GM19397 (cell line): ENCODE measurements around the gene PTTG1IP.

ENCODE experiments used
- ATAC-seq: cut with Tn5 transposase; IDR thresholded peaks from one replicate; pipeline ENCODE4 v1.9.1; 2021; ENCODE audit warnings: mild to moderate bottlenecking, moderate library complexity; ENCODE audit not compliant: unreplicated experiment

The PTTG1IP gene

GRCh38 chr21:44909719-44910118 is 36.2 kb upstream of the PTTG1IP start:
- no peak for ATAC-seq

- ATAC-seq, result no peak
Measured at GRCh38 chr21:44908908-44909307, 35.4 kb upstream of the PTTG1IP start.

GRCh38 chr21:44907966-44908895 is 34.7 kb upstream of the PTTG1IP start:
- ATAC-seq, result no peak

GRCh38 chr21:44907225-44907965 is 33.9 kb upstream of the PTTG1IP start:
- ATAC-seq, result no peak

- no peak for ATAC-seq
Measured at GRCh38 chr21:44905728-44906090, 32.2 kb upstream of the PTTG1IP start.

GRCh38 chr21:44905016-44905727 is 31.7 kb upstream of the PTTG1IP start:
- no peak for ATAC-seq

GRCh38 chr21:44904141-44904923 is 30.8 kb upstream of the PTTG1IP start:
- ATAC-seq, result no peak

- ATAC-seq, result no peak
Measured at GRCh38 chr21:44903689-44904088, 30.2 kb upstream of the PTTG1IP start.

- ATAC-seq, result no peak
Measured at GRCh38 chr21:44903050-44903685, 29.7 kb upstream of the PTTG1IP start.

- ATAC-seq, result no peak
Measured at GRCh38 chr21:44902268-44903049, 29.0 kb upstream of the PTTG1IP start.

- ATAC-seq, result no peak
Measured at GRCh38 chr21:44901391-44902074, 28.0 kb upstream of the PTTG1IP start.

GRCh38 chr21:44900559-44901251 is 27.2 kb upstream of the PTTG1IP start:
- no peak for ATAC-seq

- no peak for ATAC-seq
Measured at GRCh38 chr21:44899768-44900558, 26.5 kb upstream of the PTTG1IP start.

GRCh38 chr21:44898851-44899767 is 25.6 kb upstream of the PTTG1IP start:
- no peak for ATAC-seq

- no peak for ATAC-seq
Measured at GRCh38 chr21:44898011-44898488, 24.6 kb upstream of the PTTG1IP start.

- no peak for ATAC-seq
Measured at GRCh38 chr21:44897326-44898010, 24.0 kb upstream of the PTTG1IP start.
